GM19324 (cell line): ENCODE results near the gene MARCKSL1.

ENCODE experiments used
- ATAC-seq: cut with Tn5 transposase; IDR thresholded peaks from one replicate; pipeline ENCODE4 v1.9.1; 2021; ENCODE audit warnings: mild to moderate bottlenecking, moderate library complexity; ENCODE audit not compliant: unreplicated experiment, low FRiP score

The MARCKSL1 gene

GRCh38 chr1:32353431-32353830 is 17.4 kb upstream of the MARCKSL1 start:
- no peak for ATAC-seq

- no peak for ATAC-seq
Observed at GRCh38 chr1:32352831-32353383, 16.9 kb upstream of the MARCKSL1 start.

GRCh38 chr1:32352239-32352745 is 16.3 kb upstream of the MARCKSL1 start:
- ATAC-seq = no peak

GRCh38 chr1:32351399-32352238 is 15.6 kb upstream of the MARCKSL1 start:
- ATAC-seq = peak; percentile 91

GRCh38 chr1:32350785-32351398 is 14.9 kb upstream of the MARCKSL1 start:
- peak; percentile 35 for ATAC-seq

GRCh38 chr1:32349211-32349708 is 13.2 kb upstream of the MARCKSL1 start:
- no peak for ATAC-seq

- ATAC-seq = no peak
Observed at GRCh38 chr1:32346532-32347157, 10.6 kb upstream of the MARCKSL1 start.

GRCh38 chr1:32345289-32345827 is 9.3 kb upstream of the MARCKSL1 start:
- ATAC-seq = no peak

GRCh38 chr1:32342704-32343103 is 6.7 kb upstream of the MARCKSL1 start:
- no peak for ATAC-seq

GRCh38 chr1:32341971-32342370 is 5.9 kb upstream of the MARCKSL1 start:
- ATAC-seq = no peak

GRCh38 chr1:32341186-32341757 is 5.2 kb upstream of the MARCKSL1 start:
- no peak for ATAC-seq

GRCh38 chr1:32339363-32339978 is 3.4 kb upstream of the MARCKSL1 start:
- ATAC-seq = no peak

GRCh38 chr1:32338637-32339145 is 2.7 kb upstream of the MARCKSL1 start:
- ATAC-seq = no peak

GRCh38 chr1:32337855-32338636 is 2.0 kb upstream of the MARCKSL1 start:
- ATAC-seq = no peak

- ATAC-seq = no peak
Observed at GRCh38 chr1:32336963-32337675, 1.1 kb upstream of the MARCKSL1 start.

GRCh38 chr1:32336591-32336932 is 529 bp upstream of the MARCKSL1 start:
- ATAC-seq = no peak

- ATAC-seq = peak; percentile 21
Observed at GRCh38 chr1:32335535-32335789, 571 bp downstream of the MARCKSL1 start.

- ATAC-seq = peak; percentile 19
Observed at GRCh38 chr1:32334864-32335534, 1.0 kb downstream of the MARCKSL1 start.
